ENCODE measurements around the gene FBXW8. TPM values are rescaled to one million over a fixed set of nuclear protein-coding genes. Genes with fewer than 3 reads are reported as not detected.

The FBXW8 gene
- total RNA-seq, 2 donors from 2014 or later: 12.6 to 25.0 TPM

- no peak for TF ChIP-seq CTCF (IDR thresholded peaks at IDR 0.05)
- DNase-seq (ENCODE audit: low spot score) (no peak), ATAC-seq (ENCODE audit: insufficient number of reproducible peaks, low FRiP score, low read depth) (no peak)
- H3K4me1 ChIP-seq (ENCODE audit: control insufficient read depth in 1 of 2, low read depth in 2 of 2): no peaks in the 10 kb centered on the region
- no peak overlapping the region for H3K27ac ChIP-seq
- peaks cover 10% of the 10 kb centered on the region for H3K36me3 ChIP-seq
- no peaks in the 10 kb centered on the region for H3K9me3 ChIP-seq
- H3K4me3 ChIP-seq: no peak overlapping the region
- H3K27me3 ChIP-seq (replicated peaks; ENCODE audit: insufficient read depth): no peaks in the 10 kb centered on the region
Observed at GRCh38 chr12:116964054-116965050, 53.6 kb downstream of the FBXW8 start.

- no peak for DNase-seq (ENCODE audit: low spot score)
- TF ChIP-seq CTCF (IDR thresholded peaks at IDR 0.05): no peak
- Histone ChIP-seq H3K4me1 (ENCODE audit: control insufficient read depth in 1 of 2, low read depth in 2 of 2) (no peaks in the 10 kb centered on the region), H3K27me3 (replicated peaks; ENCODE audit: insufficient read depth) (no peaks in the 10 kb centered on the region), H3K4me3 (no peak overlapping the region), H3K36me3 (peaks cover 7% of the 10 kb centered on the region), H3K9me3 (no peaks in the 10 kb centered on the region), H3K27ac (no peak overlapping the region)
- no peak for ATAC-seq (ENCODE audit: insufficient number of reproducible peaks, low FRiP score, low read depth)
Observed at GRCh38 chr12:116968986-116969385, 58.2 kb downstream of the FBXW8 start.

- Histone ChIP-seq H3K27me3 (replicated peaks; ENCODE audit: insufficient read depth) (no peaks in the 10 kb centered on the region), H3K27ac (no peak overlapping the region), H3K4me3 (no peak overlapping the region), H3K4me1 (ENCODE audit: control insufficient read depth in 1 of 2, low read depth in 2 of 2) (no peaks in the 10 kb centered on the region), H3K36me3 (peaks cover 7% of the 10 kb centered on the region), H3K9me3 (no peaks in the 10 kb centered on the region)
- ATAC-seq (ENCODE audit: insufficient number of reproducible peaks, low FRiP score, low read depth): no peak
- no peak for TF ChIP-seq CTCF (IDR thresholded peaks at IDR 0.05)
- DNase-seq (ENCODE audit: low spot score): no peak
Observed at GRCh38 chr12:116969615-116970585, 59.1 kb downstream of the FBXW8 start.

- ATAC-seq (ENCODE audit: insufficient number of reproducible peaks, low FRiP score, low read depth): no peak
- no peak overlapping the region for H3K27ac ChIP-seq
- H3K36me3 ChIP-seq: peaks cover under 1% of the 10 kb centered on the region
Observed at GRCh38 chr12:116971222-116971621, 60.5 kb downstream of the FBXW8 start.

More at GRCh38 chr12:116971222-116971621, 60.5 kb downstream of the FBXW8 start:
- no peak for TF ChIP-seq CTCF (IDR thresholded peaks at IDR 0.05)
- H3K27me3 ChIP-seq (replicated peaks; ENCODE audit: insufficient read depth): no peaks in the 10 kb centered on the region
- H3K4me3 ChIP-seq: no peak overlapping the region
- no peaks in the 10 kb centered on the region for H3K4me1 ChIP-seq (ENCODE audit: control insufficient read depth in 1 of 2, low read depth in 2 of 2)
- H3K9me3 ChIP-seq: no peaks in the 10 kb centered on the region
- no peak for DNase-seq (ENCODE audit: low spot score)

Data from thoracic aorta (tissue), 2 donors.